Colonic mucosa (tissue), 4 donors: ENCODE data around the gene KRT85. TPM values are rescaled to one million over a fixed set of nuclear protein-coding genes. Genes with fewer than 3 reads are reported as not detected.

Experiments used
- DNase-seq: peaks from one replicate; pipeline ENCODE4 v3.0.0-alpha.2; 2020
- H3K27ac ChIP-seq: fragments of 200-600 bp; one replicate; pipeline ENCODE4 v1.8.0; 2021
- H3K27me3 ChIP-seq: fragments of 200-600 bp; one replicate; pipeline ENCODE4 v1.8.0; 2021
- H3K36me3 ChIP-seq: fragments of 200-600 bp; one replicate; pipeline ENCODE4 v1.8.0; 2021
- H3K4me1 ChIP-seq: fragments of 200-600 bp; one replicate; pipeline ENCODE4 v1.8.0; 2021; ENCODE audit warnings: mild to moderate bottlenecking
- H3K4me3 ChIP-seq: fragments of 200-600 bp; one replicate; pipeline ENCODE4 v1.8.0; 2021
- H3K9ac ChIP-seq, 2 donors: one replicate each; pipeline ENCODE4 v1.7.0; 2013; ENCODE audit warnings: control low read depth in 2 of 2, low read depth in 2 of 2, low read length in 2 of 2
- H3K9me3 ChIP-seq: fragments of 200-600 bp; one replicate; pipeline ENCODE4 v1.8.0; 2021
- intact Hi-C: fragments of 100-400 bp; cut with DNase I; formaldehyde crosslinking; loops from one replicate; pipeline ENCODE4 v1.14.1; 2022
- total RNA-seq, 2 donors: library from RNA; stranded (reverse); fragmentation: NEBNext Ultra II Directional in 1 of 2; extraction: Animal tissue kit (Norgen Biotek cat#: 25700) in 1 of 2; gene quantifications; one replicate each; pipeline ENCODE4 v1.2.1, GENCODE V29; 2021
- TF ChIP-seq, protein P1 (sequence below): fragments of 200-600 bp; IDR thresholded peaks from one replicate; pipeline ENCODE4 v1.8.0; 2022; ENCODE audit warnings: antibody characterized with exemption, mild to moderate bottlenecking
- donor health status: healthy.
- donor health status: DM: no; HTN: no; CAD: no.
- donor health status: DM: no; HTN: no; CAD: no.

Gene KRT85
- total RNA-seq, 2 donors from 2014 or later, result not detected

DNA sequence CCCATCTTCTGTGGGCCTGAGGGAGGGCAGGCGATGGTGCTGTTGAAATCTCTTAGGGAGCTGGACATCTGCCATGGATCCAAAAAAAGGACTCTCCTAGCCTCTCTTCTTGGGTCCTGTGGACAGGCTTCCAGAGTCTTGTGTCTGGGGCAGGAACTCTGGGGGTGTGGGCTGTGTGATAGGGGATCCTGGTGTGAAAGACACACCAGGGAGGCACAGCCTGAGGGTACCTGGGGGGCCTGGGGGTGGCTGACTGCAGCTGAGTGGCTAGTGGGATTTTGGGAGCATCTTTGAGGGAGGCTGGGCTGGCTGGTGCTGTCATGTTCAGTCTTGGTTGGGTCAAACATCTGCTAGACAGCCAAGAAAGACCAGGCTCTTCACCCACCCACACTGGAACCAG lies 44.3 kb downstream of the KRT85 start:
- no peak overlapping the region for H3K27ac ChIP-seq
- no peak overlapping the region for H3K4me3 ChIP-seq
- no peak overlapping the region for H3K9ac ChIP-seq
- no peak for DNase-seq
- no peaks in the 10 kb centered on the region for H3K36me3 ChIP-seq
- H3K27me3 ChIP-seq, result peaks cover 3% of the 10 kb centered on the region
- H3K9me3 ChIP-seq, result no peaks in the 10 kb centered on the region
- H3K4me1 ChIP-seq, result no peaks in the 10 kb centered on the region
- intact Hi-C loops, result no loop called here
- TF ChIP-seq, protein P1, sequence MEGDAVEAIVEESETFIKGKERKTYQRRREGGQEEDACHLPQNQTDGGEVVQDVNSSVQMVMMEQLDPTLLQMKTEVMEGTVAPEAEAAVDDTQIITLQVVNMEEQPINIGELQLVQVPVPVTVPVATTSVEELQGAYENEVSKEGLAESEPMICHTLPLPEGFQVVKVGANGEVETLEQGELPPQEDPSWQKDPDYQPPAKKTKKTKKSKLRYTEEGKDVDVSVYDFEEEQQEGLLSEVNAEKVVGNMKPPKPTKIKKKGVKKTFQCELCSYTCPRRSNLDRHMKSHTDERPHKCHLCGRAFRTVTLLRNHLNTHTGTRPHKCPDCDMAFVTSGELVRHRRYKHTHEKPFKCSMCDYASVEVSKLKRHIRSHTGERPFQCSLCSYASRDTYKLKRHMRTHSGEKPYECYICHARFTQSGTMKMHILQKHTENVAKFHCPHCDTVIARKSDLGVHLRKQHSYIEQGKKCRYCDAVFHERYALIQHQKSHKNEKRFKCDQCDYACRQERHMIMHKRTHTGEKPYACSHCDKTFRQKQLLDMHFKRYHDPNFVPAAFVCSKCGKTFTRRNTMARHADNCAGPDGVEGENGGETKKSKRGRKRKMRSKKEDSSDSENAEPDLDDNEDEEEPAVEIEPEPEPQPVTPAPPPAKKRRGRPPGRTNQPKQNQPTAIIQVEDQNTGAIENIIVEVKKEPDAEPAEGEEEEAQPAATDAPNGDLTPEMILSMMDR, result no peak

DNA sequence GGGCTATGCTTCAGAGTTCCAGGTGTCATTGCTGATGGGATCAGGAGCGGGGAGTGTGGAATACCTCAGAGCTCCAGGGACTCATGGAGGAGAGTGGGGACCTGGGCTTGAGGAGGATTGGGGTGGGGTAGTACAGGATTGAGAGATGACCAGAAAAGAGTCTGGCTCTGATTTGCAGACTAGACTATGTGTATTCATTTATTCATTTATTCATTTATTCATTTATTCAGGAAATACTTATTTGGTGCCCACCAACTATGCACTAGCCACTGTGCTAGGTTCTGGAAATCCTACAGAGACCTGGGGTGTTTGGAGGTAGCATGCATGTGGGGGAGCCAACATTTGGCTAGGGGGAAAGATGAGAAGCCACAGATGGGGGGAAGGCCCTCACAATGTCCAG lies 45.2 kb downstream of the KRT85 start:
- H3K4me1 ChIP-seq, result no peaks in the 10 kb centered on the region
- no peak overlapping the region for H3K4me3 ChIP-seq
- TF ChIP-seq, protein P1, result no peak
- peaks cover 3% of the 10 kb centered on the region for H3K27me3 ChIP-seq
- intact Hi-C loops, result no loop called here
- H3K9me3 ChIP-seq, result no peaks in the 10 kb centered on the region
- no peak overlapping the region for H3K9ac ChIP-seq
- H3K27ac ChIP-seq, result no peak overlapping the region
- H3K36me3 ChIP-seq, result no peaks in the 10 kb centered on the region
- DNase-seq, result no peak

DNA sequence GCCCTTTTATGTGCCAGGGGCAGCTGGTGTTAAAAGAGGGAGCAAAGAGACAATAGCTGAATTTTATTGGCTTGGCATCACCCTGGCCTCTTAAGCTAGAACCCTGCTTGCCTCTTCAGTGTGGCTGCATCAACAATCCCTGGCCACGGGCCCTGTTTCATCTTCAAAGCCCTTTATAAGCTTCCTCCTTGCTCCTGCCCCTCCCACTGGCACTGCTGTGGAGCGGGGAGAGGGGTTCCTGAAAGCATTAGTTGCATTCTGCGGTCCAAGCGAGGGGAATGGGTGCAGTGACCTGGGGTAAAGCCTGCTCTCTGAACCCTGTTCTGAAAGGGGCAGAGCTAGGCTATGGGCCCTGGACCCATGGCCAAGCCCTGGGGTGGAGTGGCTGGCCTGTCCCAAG lies 45.9 kb downstream of the KRT85 start:
- intact Hi-C loops, result no loop called here
- no peak overlapping the region for H3K9ac ChIP-seq
- no peaks in the 10 kb centered on the region for H3K36me3 ChIP-seq
- H3K4me3 ChIP-seq, result no peak overlapping the region
- H3K27me3 ChIP-seq, result peaks cover 3% of the 10 kb centered on the region
- no peak overlapping the region for H3K27ac ChIP-seq
- H3K4me1 ChIP-seq, result no peaks in the 10 kb centered on the region
- no peak for DNase-seq
- TF ChIP-seq, protein P1, result no peak
- H3K9me3 ChIP-seq, result no peaks in the 10 kb centered on the region

GRCh38 chr12:52320784-52321400 lies 46.4 kb downstream of the KRT85 start, which contains the start of gene KRT83:
Gene KRT83 (minus strand): TSS chr12:52321398. CDS start chr12:52321335, 63 bp downstream.
- TF ChIP-seq, protein P1, result no peak
- Histone ChIP-seq H3K9ac (no peak within 1 kb of the TSS), H3K4me3 (no peak within 1 kb of the TSS), H3K9me3 (no peaks in the 10 kb centered on the region), H3K36me3 (no peaks in the 10 kb centered on the region), H3K27ac (no peak within 1 kb of the TSS), H3K4me1 (no peaks in the 10 kb centered on the region), H3K27me3 (peaks cover 3% of the 10 kb centered on the region)
- DNase-seq, result no peak
- intact Hi-C loops, result no loop called here

- Histone ChIP-seq H3K27me3 (peaks cover 3% of the 10 kb centered on the region), H3K36me3 (no peaks in the 10 kb centered on the region), H3K9ac (no peak overlapping the region), H3K4me3 (no peak overlapping the region), H3K27ac (no peak overlapping the region), H3K9me3 (no peaks in the 10 kb centered on the region), H3K4me1 (no peaks in the 10 kb centered on the region)
- DNase-seq, result no peak
- intact Hi-C loops, result no loop called here
- TF ChIP-seq, protein P1, result no peak
Observed at GRCh38 chr12:52319097-52319496, 48.2 kb downstream of the KRT85 start.
